DND-41 (cell line): Measurements from ENCODE around the gene ANKRD55.

Experiments
- EZH2 ChIP-seq: IDR thresholded peaks from 3 replicates; pipeline ENCODE4 v1.6.1; 2012; ENCODE audit warnings: borderline replicate concordance, low read depth, mild to moderate bottlenecking, moderate library complexity, low read length, inconsistent platforms; ENCODE audit not compliant: severe bottlenecking
- TF ChIP-seq, protein P1 (sequence below): IDR thresholded peaks from 2 replicates; pipeline ENCODE4 v1.5.1; 2012; ENCODE audit warnings: borderline replicate concordance, low read length, moderate library complexity, mild to moderate bottlenecking; ENCODE audit not compliant: poor library complexity, severe bottlenecking; ENCODE audit errors: extremely low read depth

DNA sequence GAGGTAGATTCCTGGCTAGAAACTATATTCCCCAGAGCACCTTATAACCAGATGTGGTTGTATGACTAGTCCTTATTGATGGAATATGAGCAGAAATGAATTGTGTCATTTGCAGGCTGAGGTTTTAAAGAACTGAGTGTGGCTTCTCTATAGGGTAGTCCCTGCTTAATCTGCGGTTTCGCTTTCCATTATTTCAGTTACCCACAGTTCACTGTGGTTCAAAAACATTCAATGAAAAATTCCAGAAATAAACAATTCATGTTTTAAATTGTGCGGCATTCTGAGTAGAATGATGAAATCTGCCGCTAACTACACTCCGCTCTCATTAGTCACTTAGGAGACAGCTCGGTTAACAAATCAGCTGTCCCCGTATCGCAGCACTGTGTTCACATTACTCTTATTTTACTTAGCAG is 65.1 kb downstream of the ANKRD55 start:
- TF ChIP-seq, protein P1, sequence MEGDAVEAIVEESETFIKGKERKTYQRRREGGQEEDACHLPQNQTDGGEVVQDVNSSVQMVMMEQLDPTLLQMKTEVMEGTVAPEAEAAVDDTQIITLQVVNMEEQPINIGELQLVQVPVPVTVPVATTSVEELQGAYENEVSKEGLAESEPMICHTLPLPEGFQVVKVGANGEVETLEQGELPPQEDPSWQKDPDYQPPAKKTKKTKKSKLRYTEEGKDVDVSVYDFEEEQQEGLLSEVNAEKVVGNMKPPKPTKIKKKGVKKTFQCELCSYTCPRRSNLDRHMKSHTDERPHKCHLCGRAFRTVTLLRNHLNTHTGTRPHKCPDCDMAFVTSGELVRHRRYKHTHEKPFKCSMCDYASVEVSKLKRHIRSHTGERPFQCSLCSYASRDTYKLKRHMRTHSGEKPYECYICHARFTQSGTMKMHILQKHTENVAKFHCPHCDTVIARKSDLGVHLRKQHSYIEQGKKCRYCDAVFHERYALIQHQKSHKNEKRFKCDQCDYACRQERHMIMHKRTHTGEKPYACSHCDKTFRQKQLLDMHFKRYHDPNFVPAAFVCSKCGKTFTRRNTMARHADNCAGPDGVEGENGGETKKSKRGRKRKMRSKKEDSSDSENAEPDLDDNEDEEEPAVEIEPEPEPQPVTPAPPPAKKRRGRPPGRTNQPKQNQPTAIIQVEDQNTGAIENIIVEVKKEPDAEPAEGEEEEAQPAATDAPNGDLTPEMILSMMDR, result no peak
- no peak for TF ChIP-seq EZH2
